ENCODE results near the gene TENM4. TPM values are rescaled to one million over a fixed set of nuclear protein-coding genes. Genes with fewer than 3 reads are reported as not detected.

TENM4 gene
- total and polyA plus RNA-seq, 10 of the 15 experiments (the other 5 are each of a cell fraction or from before 2014, with no cell fraction given) = 0.03 to 0.12 (median 0.06) TPM; not detected in 7

DNA sequence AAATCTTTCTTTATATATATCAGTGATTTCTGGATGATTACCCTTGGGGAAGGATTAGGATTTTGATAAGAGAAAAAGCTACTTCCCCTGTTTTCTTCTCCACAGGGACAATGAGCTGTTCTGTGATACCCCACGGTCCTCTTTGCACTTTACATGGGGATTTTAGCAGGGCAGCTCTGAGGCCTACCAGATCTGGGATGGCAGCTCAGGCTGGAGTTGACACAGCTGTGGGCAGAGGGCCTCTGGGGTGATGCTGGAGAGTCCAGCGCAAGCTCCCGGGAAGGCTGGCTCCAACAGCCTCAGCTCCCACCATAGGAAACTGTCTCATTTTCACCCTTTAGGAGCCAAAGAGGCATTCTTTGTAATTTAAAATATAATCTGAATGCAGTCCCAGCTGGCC is 482.4 kb downstream of the TENM4 start:
- Histone ChIP-seq H4K20me1 (ENCODE audit: control insufficient read depth, insufficient read depth) (no peaks in the 10 kb centered on the region), H3K27me3 (replicated peaks in 1 of 2; ENCODE audit: control insufficient read depth in 2 of 2, insufficient read depth in 2 of 2, low read length in 1 of 2) (peaks cover 3% of the 10 kb centered on the region in 2 experiments), H3K79me2 (ENCODE audit: control insufficient read depth, insufficient read depth, low read length) (no peaks in the 10 kb centered on the region), H2AFZ (ENCODE audit: control insufficient read depth, low read depth, low read length) (no peak overlapping the region), H3K9me3 (replicated peaks; ENCODE audit: control insufficient read depth, insufficient read depth, low read length) (no peaks in the 10 kb centered on the region), H3K4me1 (ENCODE audit: control insufficient read depth, insufficient read depth, low read length) (no peaks in the 10 kb centered on the region), H3K36me3 (ENCODE audit: control insufficient read depth in 2 of 2, insufficient read depth in 2 of 2, low read length in 1 of 2) (no peaks in the 10 kb centered on the region), H3K27ac (ENCODE audit: control insufficient read depth, insufficient read depth) (no peak overlapping the region), H3K9ac (ENCODE audit: control insufficient read depth, insufficient read depth, low read length) (no peak overlapping the region), H3K4me3 (no peak overlapping the region), H3K4me2 (ENCODE audit: control insufficient read depth, insufficient read depth) (no peak overlapping the region)
- no TSS peak for BruUV-seq (replicated peaks)
- ATAC-seq (no peak), DNase-seq (ENCODE audit: low read depth, low spot score) (no peak), FAIRE-seq (no peak)
- SMC1A ChIA-PET (ENCODE audit: uncharacterized antibody, unreplicated experiment) = interaction anchor here (0.7 kb wide), 1 partner anchor 23 kb away, joined by 3 read pairs; no protein-coding TSS in a partner anchor
- TF ChIP-seq, protein P1, sequence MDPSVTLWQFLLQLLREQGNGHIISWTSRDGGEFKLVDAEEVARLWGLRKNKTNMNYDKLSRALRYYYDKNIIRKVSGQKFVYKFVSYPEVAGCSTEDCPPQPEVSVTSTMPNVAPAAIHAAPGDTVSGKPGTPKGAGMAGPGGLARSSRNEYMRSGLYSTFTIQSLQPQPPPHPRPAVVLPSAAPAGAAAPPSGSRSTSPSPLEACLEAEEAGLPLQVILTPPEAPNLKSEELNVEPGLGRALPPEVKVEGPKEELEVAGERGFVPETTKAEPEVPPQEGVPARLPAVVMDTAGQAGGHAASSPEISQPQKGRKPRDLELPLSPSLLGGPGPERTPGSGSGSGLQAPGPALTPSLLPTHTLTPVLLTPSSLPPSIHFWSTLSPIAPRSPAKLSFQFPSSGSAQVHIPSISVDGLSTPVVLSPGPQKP (IDR thresholded peaks at IDR 0.05; ENCODE audit: low read depth, low read length) = no peak
- TF ChIP-seq, protein P2, sequence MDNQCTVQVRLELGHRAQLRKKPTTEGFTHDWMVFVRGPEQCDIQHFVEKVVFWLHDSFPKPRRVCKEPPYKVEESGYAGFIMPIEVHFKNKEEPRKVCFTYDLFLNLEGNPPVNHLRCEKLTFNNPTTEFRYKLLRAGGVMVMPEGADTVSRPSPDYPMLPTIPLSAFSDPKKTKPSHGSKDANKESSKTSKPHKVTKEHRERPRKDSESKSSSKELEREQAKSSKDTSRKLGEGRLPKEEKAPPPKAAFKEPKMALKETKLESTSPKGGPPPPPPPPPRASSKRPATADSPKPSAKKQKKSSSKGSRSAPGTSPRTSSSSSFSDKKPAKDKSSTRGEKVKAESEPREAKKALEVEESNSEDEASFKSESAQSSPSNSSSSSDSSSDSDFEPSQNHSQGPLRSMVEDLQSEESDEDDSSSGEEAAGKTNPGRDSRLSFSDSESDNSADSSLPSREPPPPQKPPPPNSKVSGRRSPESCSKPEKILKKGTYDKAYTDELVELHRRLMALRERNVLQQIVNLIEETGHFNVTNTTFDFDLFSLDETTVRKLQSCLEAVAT (IDR thresholded peaks at IDR 0.05) = no peak
- TF ChIP-seq CHD4 (IDR thresholded peaks at IDR 0.05) (no peak), SMC3 (IDR thresholded peaks at IDR 0.05; ENCODE audit: borderline replicate concordance, low read length) (no peak), ZSCAN29 (IDR thresholded peaks at IDR 0.05) (no peak), RCOR1 (conservative IDR thresholded peaks at IDR 0.05; ENCODE audit: low read depth, low read length) (no peak), ZZZ3 (IDR thresholded peaks at IDR 0.05; ENCODE audit: control insufficient read depth, insufficient read length, low read depth) (no peak), HDGF (IDR thresholded peaks at IDR 0.05) (no peak), ETV6 (conservative IDR thresholded peaks at IDR 0.05 in 1 of 2, IDR thresholded peaks at IDR 0.05 in 1 of 2; ENCODE audit: borderline replicate concordance in 1 of 2, low read depth in 1 of 2) (no peak), RFX5 (IDR thresholded peaks at IDR 0.05; ENCODE audit: low read depth, low read length) (no peak), CHD2 (IDR thresholded peaks at IDR 0.05; ENCODE audit: borderline replicate concordance, low read depth, low read length) (no peak), GABPA (IDR thresholded peaks at IDR 0.05; ENCODE audit: low read depth) (no peak), KDM1A (IDR thresholded peaks at IDR 0.05; ENCODE audit: borderline replicate concordance) (no peak), TCF3 (IDR thresholded peaks at IDR 0.05; ENCODE audit: borderline replicate concordance, insufficient read depth, low read depth, low read length) (no peak)
- TF ChIP-seq, protein P3, sequence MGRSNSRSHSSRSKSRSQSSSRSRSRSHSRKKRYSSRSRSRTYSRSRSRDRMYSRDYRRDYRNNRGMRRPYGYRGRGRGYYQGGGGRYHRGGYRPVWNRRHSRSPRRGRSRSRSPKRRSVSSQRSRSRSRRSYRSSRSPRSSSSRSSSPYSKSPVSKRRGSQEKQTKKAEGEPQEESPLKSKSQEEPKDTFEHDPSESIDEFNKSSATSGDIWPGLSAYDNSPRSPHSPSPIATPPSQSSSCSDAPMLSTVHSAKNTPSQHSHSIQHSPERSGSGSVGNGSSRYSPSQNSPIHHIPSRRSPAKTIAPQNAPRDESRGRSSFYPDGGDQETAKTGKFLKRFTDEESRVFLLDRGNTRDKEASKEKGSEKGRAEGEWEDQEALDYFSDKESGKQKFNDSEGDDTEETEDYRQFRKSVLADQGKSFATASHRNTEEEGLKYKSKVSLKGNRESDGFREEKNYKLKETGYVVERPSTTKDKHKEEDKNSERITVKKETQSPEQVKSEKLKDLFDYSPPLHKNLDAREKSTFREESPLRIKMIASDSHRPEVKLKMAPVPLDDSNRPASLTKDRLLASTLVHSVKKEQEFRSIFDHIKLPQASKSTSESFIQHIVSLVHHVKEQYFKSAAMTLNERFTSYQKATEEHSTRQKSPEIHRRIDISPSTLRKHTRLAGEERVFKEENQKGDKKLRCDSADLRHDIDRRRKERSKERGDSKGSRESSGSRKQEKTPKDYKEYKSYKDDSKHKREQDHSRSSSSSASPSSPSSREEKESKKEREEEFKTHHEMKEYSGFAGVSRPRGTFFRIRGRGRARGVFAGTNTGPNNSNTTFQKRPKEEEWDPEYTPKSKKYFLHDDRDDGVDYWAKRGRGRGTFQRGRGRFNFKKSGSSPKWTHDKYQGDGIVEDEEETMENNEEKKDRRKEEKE (IDR thresholded peaks at IDR 0.05) = no peak
- TF ChIP-seq, protein P4, sequence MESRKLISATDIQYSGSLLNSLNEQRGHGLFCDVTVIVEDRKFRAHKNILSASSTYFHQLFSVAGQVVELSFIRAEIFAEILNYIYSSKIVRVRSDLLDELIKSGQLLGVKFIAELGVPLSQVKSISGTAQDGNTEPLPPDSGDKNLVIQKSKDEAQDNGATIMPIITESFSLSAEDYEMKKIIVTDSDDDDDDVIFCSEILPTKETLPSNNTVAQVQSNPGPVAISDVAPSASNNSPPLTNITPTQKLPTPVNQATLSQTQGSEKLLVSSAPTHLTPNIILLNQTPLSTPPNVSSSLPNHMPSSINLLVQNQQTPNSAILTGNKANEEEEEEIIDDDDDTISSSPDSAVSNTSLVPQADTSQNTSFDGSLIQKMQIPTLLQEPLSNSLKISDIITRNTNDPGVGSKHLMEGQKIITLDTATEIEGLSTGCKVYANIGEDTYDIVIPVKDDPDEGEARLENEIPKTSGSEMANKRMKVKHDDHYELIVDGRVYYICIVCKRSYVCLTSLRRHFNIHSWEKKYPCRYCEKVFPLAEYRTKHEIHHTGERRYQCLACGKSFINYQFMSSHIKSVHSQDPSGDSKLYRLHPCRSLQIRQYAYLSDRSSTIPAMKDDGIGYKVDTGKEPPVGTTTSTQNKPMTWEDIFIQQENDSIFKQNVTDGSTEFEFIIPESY (IDR thresholded peaks at IDR 0.05) = no peak
- 38% methylated on average over 3 of the region's 3 CpGs for WGBS (ENCODE audit: insufficient coverage, insufficient replicate concordance, low lambda C conversion rate, missing lambda C conversion rate)
- POLR2A ChIA-PET = no interaction called here
- in situ Hi-C loops (cut with MboI) = no loop called here
- CTCF ChIA-PET = interaction anchor here (0.6 to 1.6 kb wide), 3 partner anchors 160 to 1563 kb away, joined by 3 read pairs; no protein-coding TSS in a partner anchor
- RAD21 ChIA-PET (ENCODE audit: unreplicated experiment) = no interaction called here
- intact Hi-C loops (cut with micrococcal nuclease; ENCODE audit: unreplicated experiment) = no loop called here
